Uterus (tissue), 4 donors: Measurements from ENCODE around the gene PCDHGC5. TPM values are rescaled to one million over a fixed set of nuclear protein-coding genes. Genes with fewer than 3 reads are reported as not detected.
A peak's percentile ranks its signal among the peaks of the same experiment; 100 is the strongest.

Source experiments
- DNase-seq, 2 donors: peaks; one replicate each; pipeline ENCODE4 v3.0.0-alpha.2; 2019 to 2020
- H3K27ac ChIP-seq, 2 donors: fragments of 200-600 bp; sonication (generic); 1 replicate in 1 of 2; 2 replicates in 1 of 2; pipeline ENCODE4 v1.5.1; 2016 to 2018
- H3K27me3 ChIP-seq, 2 donors: fragments of 200-600 bp; sonication (generic); one replicate each; pipeline ENCODE4 v1.5.1; 2018 to 2019; ENCODE audit warnings: control low read depth in 1 of 2
- H3K36me3 ChIP-seq, 2 donors: fragments of 200-600 bp; sonication (generic); one replicate each; pipeline ENCODE4 v1.5.1; 2019; ENCODE audit warnings: control low read depth in 1 of 2
- H3K4me1 ChIP-seq, 2 donors: fragments of 200-600 bp; sonication (generic); one replicate each; pipeline ENCODE4 v1.5.1; 2018 to 2019; ENCODE audit warnings: control low read depth in 1 of 2
- H3K4me3 ChIP-seq, 2 donors: fragments of 200-600 bp; sonication (generic); 1 replicate in 1 of 2; 2 replicates in 1 of 2; pipeline ENCODE4 v1.5.1; 2018 to 2019; ENCODE audit warnings: mild to moderate bottlenecking in 1 of 2
- H3K9me3 ChIP-seq, 2 donors: fragments of 200-600 bp; sonication (generic); one replicate each; pipeline ENCODE4 v1.5.1; 2019; ENCODE audit warnings: control low read depth in 1 of 2
- CTCF ChIP-seq, 4 experiments: fragments of 200-600 bp in 2 of 4; fragments of 450-650 bp in 2 of 4; sonication (generic) in 2 of 4; IDR thresholded peaks; one replicate each; pipeline ENCODE4 v1.5.1; 2016 to 2019; ENCODE audit warnings: antibody characterized with exemption in 4 of 4, mild to moderate bottlenecking in 2 of 4, moderate library complexity in 1 of 4
- POLR2A ChIP-seq, 2 donors: fragments of 450-650 bp; IDR thresholded peaks; one replicate each; pipeline ENCODE4 v1.6.1; 2016; ENCODE audit warnings: antibody characterized with exemption in 2 of 2, mild to moderate bottlenecking in 1 of 2, moderate library complexity in 1 of 2
- intact Hi-C: fragments of 100-400 bp; cut with DNase I; formaldehyde crosslinking; loops from one replicate; pipeline ENCODE4 v1.15.1; 2023; ENCODE audit warnings: low total_unique reads
- total RNA-seq, 4 donors: library from RNA; depleted of rRNA in 3 of 4; stranded (reverse); fragments of >200 nt in 3 of 4; gene quantifications; one replicate each; pipeline versions ENCODE4 v1.1.0 to v1.2.4, GENCODE V29; 2014 to 2023
- donor health status: DM: yes; HTN: yes; CAD: no.

The PCDHGC5 gene
- total RNA-seq, 4 donors from 2014 or later = under 0.01 to 7.5 (median 3.4) TPM

GRCh38 chr5:141503681-141504080 lies 14.8 kb downstream of the PCDHGC5 start:
- Histone ChIP-seq H3K9me3 (no peaks in the 10 kb centered on the region), H3K4me1 (peaks cover 4 to 6% of the 10 kb centered on the region in 2 donors), H3K4me3 (no peak overlapping the region), H3K27me3 (no peaks in the 10 kb centered on the region), H3K36me3 (no peaks in the 10 kb centered on the region), H3K27ac (no peak overlapping the region)
- TF ChIP-seq POLR2A (IDR thresholded peaks at IDR 0.05) (no peak), CTCF (IDR thresholded peaks at IDR 0.05) (no peak)
- no peak for DNase-seq
- intact Hi-C loops = no loop called here

- Histone ChIP-seq H3K36me3 (no peaks in the 10 kb centered on the region), H3K4me1 (peaks cover 5 to 7% of the 10 kb centered on the region in 2 donors), H3K27me3 (no peaks in the 10 kb centered on the region), H3K9me3 (no peaks in the 10 kb centered on the region), H3K27ac (no peak overlapping the region), H3K4me3 (no peak overlapping the region)
- TF ChIP-seq CTCF (IDR thresholded peaks at IDR 0.05) (no peak), POLR2A (IDR thresholded peaks at IDR 0.05) (no peak)
- DNase-seq = no peak
- intact Hi-C loops = no loop called here
These were observed 15.3 kb downstream of the PCDHGC5 start for GRCh38 chr5:141504216-141504615.

GRCh38 chr5:141506381-141507155 lies 17.7 kb downstream of the PCDHGC5 start:
- H3K4me1 ChIP-seq = peaks cover 13 to 17% of the 10 kb centered on the region in 2 donors
- H3K9me3 ChIP-seq = no peaks in the 10 kb centered on the region
- DNase-seq = no peak
- no peak for TF ChIP-seq CTCF (IDR thresholded peaks at IDR 0.05)
- H3K36me3 ChIP-seq = no peaks in the 10 kb centered on the region
- intact Hi-C loops = no loop called here
- peak overlapping the region; percentile 97 to 98 for H3K27ac ChIP-seq
- H3K4me3 ChIP-seq = no peak overlapping the region
- H3K27me3 ChIP-seq = no peaks in the 10 kb centered on the region

- H3K27ac ChIP-seq = peak overlapping the region; percentile 97 to 98
- H3K9me3 ChIP-seq = no peaks in the 10 kb centered on the region
- DNase-seq = peak; percentile 74 to 76
- no peaks in the 10 kb centered on the region for H3K36me3 ChIP-seq
- H3K27me3 ChIP-seq = no peaks in the 10 kb centered on the region
- peaks cover 13 to 17% of the 10 kb centered on the region in 2 donors for H3K4me1 ChIP-seq
- intact Hi-C loops = no loop called here
- H3K4me3 ChIP-seq = no peak overlapping the region
- TF ChIP-seq CTCF (IDR thresholded peaks at IDR 0.05) = no peak
- no peak for TF ChIP-seq POLR2A (IDR thresholded peaks at IDR 0.05)
These were observed 18.7 kb downstream of the PCDHGC5 start for GRCh38 chr5:141507387-141508091.

- Histone ChIP-seq H3K4me3 (peak overlapping the region; percentile 30 to 37), H3K36me3 (no peaks in the 10 kb centered on the region), H3K4me1 (peaks cover 13 to 17% of the 10 kb centered on the region in 2 donors), H3K9me3 (no peaks in the 10 kb centered on the region), H3K27me3 (no peaks in the 10 kb centered on the region), H3K27ac (peak overlapping the region; percentile 97 to 98)
- TF ChIP-seq CTCF (IDR thresholded peaks at IDR 0.05) (no peak), POLR2A (IDR thresholded peaks at IDR 0.05) (no peak)
- intact Hi-C loops = no loop called here
- no peak for DNase-seq
These were observed 19.5 kb downstream of the PCDHGC5 start for GRCh38 chr5:141508440-141508797.
